Activated B cell treated with CpG ODN at 0.5 μM for 24 hours (primary cell): ENCODE data around the gene TBC1D22A. TPM values are rescaled to one million over a fixed set of nuclear protein-coding genes. Genes with fewer than 3 reads are reported as not detected.

Source experiments
- ATAC-seq: fragments of 200-7000 bp; cut with Tn5 transposase; one replicate; pipeline ENCODE4 v1.10.0; 2021; ENCODE audit warnings: low read depth, mild to moderate bottlenecking, moderate library complexity
- CTCF ChIA-PET: fragments of 350-600 bp; sonication (Branson Sonifier 250); formaldehyde crosslinking; loops from one replicate; lab custom pipeline; 2021; ENCODE audit warnings: antibody characterized with exemption; lab: Charles Lee
- POLR2A ChIA-PET: fragments of 350-600 bp; sonication (Branson Sonifier 250); formaldehyde crosslinking; loops from one replicate; lab custom pipeline; 2021; ENCODE audit warnings: antibody characterized with exemption; lab: Charles Lee
- DNase-seq: peaks from one replicate; pipeline ENCODE4 v3.0.0; 2022
- H3K27ac Mint-ChIP-seq: one replicate; pipeline ENCODE4 v1.8.0; 2020; ENCODE audit warnings: mixed read lengths
- H3K27me3 Mint-ChIP-seq: one replicate; pipeline ENCODE4 v1.8.0; 2021; ENCODE audit warnings: mixed read lengths
- H3K36me3 Mint-ChIP-seq: one replicate; pipeline ENCODE4 v1.8.0; 2021; ENCODE audit warnings: low read depth, mixed read lengths
- H3K4me1 Mint-ChIP-seq: one replicate; pipeline ENCODE4 v1.8.0; 2021; ENCODE audit warnings: mixed read lengths
- H3K4me3 Mint-ChIP-seq: one replicate; pipeline ENCODE4 v1.8.0; 2020; ENCODE audit warnings: mild to moderate bottlenecking, mixed read lengths
- H3K9me3 Mint-ChIP-seq: one replicate; pipeline ENCODE4 v1.8.0; 2020; ENCODE audit warnings: mixed read lengths
- CTCF ChIP-seq: fragments of 200-600 bp; IDR thresholded peaks from one replicate; pipeline ENCODE4 v1.8.0; 2022; ENCODE audit warnings: antibody characterized with exemption, mild to moderate bottlenecking
- intact Hi-C: fragments of 100-400 bp; cut with micrococcal nuclease; formaldehyde crosslinking; loops from one replicate; pipeline ENCODE4 v1.15.1; 2024
- total RNA-seq: library from RNA; stranded (reverse); gene quantifications from 2 replicates; pipeline ENCODE4 v1.2.3, GENCODE V29; 2022

TBC1D22A gene
- total RNA-seq, 1 donor from 2014 or later, result 85.9 TPM

GRCh38 chr22:46798366-46799350 is 36.2 kb downstream of the TBC1D22A start:
- ChIA-PET POLR2A (interaction anchor here (0.6 to 0.7 kb wide), 2 partner anchors 36 to 37 kb away, joined by 3 read pairs; partner anchors contain the start of gene TBC1D22A), CTCF (interaction anchor here (0.8 to 8.1 kb wide), 7 partner anchors 9 to 235 kb away, joined by 3 to 266 read pairs (median 5); partner anchors contain the start of gene TBC1D22A)
- H3K36me3 Mint-ChIP-seq, result peaks cover 81% of the 10 kb centered on the region
- ATAC-seq, result peak; percentile 90
- intact Hi-C loops, result no loop called here
- H3K4me1 Mint-ChIP-seq, result peaks cover 36% of the 10 kb centered on the region
- no peak overlapping the region for H3K4me3 Mint-ChIP-seq
- no peaks in the 10 kb centered on the region for H3K27me3 Mint-ChIP-seq
- H3K9me3 Mint-ChIP-seq, result no peaks in the 10 kb centered on the region
- peak; percentile 28 for TF ChIP-seq CTCF
- H3K27ac Mint-ChIP-seq, result peak overlapping the region; percentile 18
- peak; percentile 69 for DNase-seq

GRCh38 chr22:46799626-46800025 is 37.2 kb downstream of the TBC1D22A start:
- H3K27me3 Mint-ChIP-seq, result no peaks in the 10 kb centered on the region
- no peaks in the 10 kb centered on the region for H3K9me3 Mint-ChIP-seq
- ChIA-PET POLR2A (no interaction called here), CTCF (interaction anchor here (1.2 to 8.1 kb wide), 4 partner anchors 8 to 236 kb away, joined by 3 to 266 read pairs (median 6); partner anchors contain the start of gene TBC1D22A)
- no peak overlapping the region for H3K27ac Mint-ChIP-seq
- DNase-seq, result peak; percentile 9
- no peak overlapping the region for H3K4me3 Mint-ChIP-seq
- no peak for TF ChIP-seq CTCF
- no peak for ATAC-seq
- intact Hi-C loops, result no loop called here
- peaks cover 75% of the 10 kb centered on the region for H3K36me3 Mint-ChIP-seq
- peaks cover 38% of the 10 kb centered on the region for H3K4me1 Mint-ChIP-seq

- Mint-ChIP-seq H3K27me3 (no peaks in the 10 kb centered on the region), H3K27ac (no peak overlapping the region), H3K4me3 (no peak overlapping the region), H3K36me3 (peaks cover 76% of the 10 kb centered on the region), H3K4me1 (peaks cover 40% of the 10 kb centered on the region), H3K9me3 (no peaks in the 10 kb centered on the region)
- intact Hi-C loops, result no loop called here
- ATAC-seq, result no peak
- CTCF ChIA-PET, result interaction anchor here (1.1 to 8.1 kb wide), 5 partner anchors 9 to 237 kb away, joined by 3 to 266 read pairs (median 4); partner anchors contain the start of gene TBC1D22A
- no peak for TF ChIP-seq CTCF
- POLR2A ChIA-PET, result interaction anchor here (0.8 kb wide), 1 partner anchor 37 kb away, joined by 6 read pairs; the partner anchor contains the start of gene TBC1D22A
- no peak for DNase-seq
Measured at GRCh38 chr22:46800102-46800857, 37.8 kb downstream of the TBC1D22A start.

GRCh38 chr22:46801331-46801811 is 38.9 kb downstream of the TBC1D22A start:
- Mint-ChIP-seq H3K4me1 (peaks cover 43% of the 10 kb centered on the region), H3K4me3 (no peak overlapping the region), H3K27ac (no peak overlapping the region), H3K27me3 (no peaks in the 10 kb centered on the region), H3K36me3 (peaks cover 77% of the 10 kb centered on the region), H3K9me3 (no peaks in the 10 kb centered on the region)
- POLR2A ChIA-PET, result interaction anchor here (0.8 to 3.6 kb wide), 2 partner anchors 38 to 39 kb away, joined by 6 to 33 read pairs; partner anchors contain the start of gene TBC1D22A
- DNase-seq (no peak), ATAC-seq (no peak)
- CTCF ChIA-PET, result interaction anchor here (1.1 to 8.1 kb wide), 5 partner anchors 25 to 238 kb away, joined by 3 to 266 read pairs (median 25); partner anchors contain the start of genes CERK and TBC1D22A
- intact Hi-C loops, result no loop called here
- no peak for TF ChIP-seq CTCF
